IPS-11a (cell line): ENCODE measurements around the gene CTBP2.

Source experiments
- H3K4me3 ChIP-seq: one replicate; pipeline ENCODE4 v1.5.1; 2013; ENCODE audit warnings: low read depth, low read length, control low read depth

The CTBP2 gene

GRCh38 chr10:125127110-125127509, 33.3 kb downstream of the CTBP2 start:
- H3K4me3 ChIP-seq, result no peak overlapping the region

- H3K4me3 ChIP-seq, result no peak overlapping the region
Observed at GRCh38 chr10:125125951-125126735, 34.2 kb downstream of the CTBP2 start.

GRCh38 chr10:125124907-125125306, 35.5 kb downstream of the CTBP2 start:
- H3K4me3 ChIP-seq, result no peak overlapping the region

GRCh38 chr10:125124115-125124487, 36.3 kb downstream of the CTBP2 start:
- H3K4me3 ChIP-seq, result no peak overlapping the region

- no peak overlapping the region for H3K4me3 ChIP-seq
Observed at GRCh38 chr10:125123476-125124114, 36.8 kb downstream of the CTBP2 start.

GRCh38 chr10:125122566-125122965, 37.8 kb downstream of the CTBP2 start:
- no peak overlapping the region for H3K4me3 ChIP-seq

GRCh38 chr10:125121003-125121402, 39.4 kb downstream of the CTBP2 start:
- H3K4me3 ChIP-seq, result no peak overlapping the region

- no peak overlapping the region for H3K4me3 ChIP-seq
Observed at GRCh38 chr10:125120053-125120710, 40.2 kb downstream of the CTBP2 start.

GRCh38 chr10:125118701-125119100, 41.7 kb downstream of the CTBP2 start:
- H3K4me3 ChIP-seq, result no peak overlapping the region

GRCh38 chr10:125118011-125118611, 42.3 kb downstream of the CTBP2 start:
- no peak overlapping the region for H3K4me3 ChIP-seq

GRCh38 chr10:125116652-125117310, 43.6 kb downstream of the CTBP2 start:
- H3K4me3 ChIP-seq, result no peak overlapping the region

- H3K4me3 ChIP-seq, result no peak overlapping the region
Observed at GRCh38 chr10:125116041-125116649, 44.2 kb downstream of the CTBP2 start.

- no peak overlapping the region for H3K4me3 ChIP-seq
Observed at GRCh38 chr10:125115409-125115808, 45.0 kb downstream of the CTBP2 start.

- no peak overlapping the region for H3K4me3 ChIP-seq
Observed at GRCh38 chr10:125114761-125115391, 45.5 kb downstream of the CTBP2 start.

GRCh38 chr10:125113691-125114371, 46.5 kb downstream of the CTBP2 start:
- H3K4me3 ChIP-seq, result no peak overlapping the region

GRCh38 chr10:125112697-125113494, 47.5 kb downstream of the CTBP2 start:
- H3K4me3 ChIP-seq, result no peak overlapping the region

- no peak overlapping the region for H3K4me3 ChIP-seq
Observed at GRCh38 chr10:125111118-125111727, 49.1 kb downstream of the CTBP2 start.

- H3K4me3 ChIP-seq, result no peak overlapping the region
Observed at GRCh38 chr10:125107965-125108580, 52.3 kb downstream of the CTBP2 start.
